HCT116 (cell line): ENCODE data around the gene CHL1. TPM values are rescaled to one million over a fixed set of nuclear protein-coding genes. Genes with fewer than 3 reads are reported as not detected.

Experiments used
- ATAC-seq: fragments of 200-7000 bp; cut with Tn5 transposase; 2 replicates; pipeline ENCODE4 v1.9.1; 2020; ENCODE audit warnings: mild to moderate bottlenecking, moderate library complexity
- BruUV-seq: library from RNA; stranded (reverse); fragments of 400-500 nt; replicated peaks from 2 replicates; lab custom pipeline; 2021; lab: Mats Ljungman, UMichigan
- CTCF ChIA-PET: fragments of 300-600 bp; sonication (Branson Sonifier 250); formaldehyde crosslinking; loops from one replicate; lab custom pipeline; 2021; ENCODE audit warnings: antibody characterized with exemption; lab: Charles Lee
- POLR2A ChIA-PET: fragments of 300-600, 350-600 bp; sonication (Branson Sonifier 250); formaldehyde crosslinking; loops from one replicate; lab custom pipeline; 2021; ENCODE audit warnings: antibody characterized with exemption; lab: Charles Lee
- RAD21 ChIA-PET, 2 experiments: fragments of 300-600 bp; sonication (Branson Sonifier 250); formaldehyde crosslinking; loops; one replicate each; lab custom pipeline; 2023; ENCODE audit warnings: low total read pairs in 2 of 2; ENCODE audit not compliant: uncharacterized antibody in 2 of 2, unreplicated experiment in 2 of 2, low non-redundant PET in 1 of 2; lab: Charles Lee
- DNase-seq: peaks from one replicate; pipeline ENCODE4 v3.0.0-alpha.2; 2010; ENCODE audit warnings: low read depth, low spot score
- H2AFZ ChIP-seq: fragments of 200-600 bp; shearing (Covaris generic), sonication (generic); 2 replicates; pipeline ENCODE4 v1.6.1; 2017; ENCODE audit warnings: low read depth, mixed run types, mixed read lengths, antibody characterized with exemption, low read length; ENCODE audit not compliant: poor library complexity, severe bottlenecking
- H3K27ac ChIP-seq: 2 replicates; pipeline ENCODE4 v1.5.1; 2012; ENCODE audit warnings: low read depth, low read length
- H3K27me3 ChIP-seq: fragments of 200-600 bp; sonication (generic); 2 replicates; pipeline ENCODE4 v1.6.1; 2016; ENCODE audit warnings: mixed run types, low read length, mixed read lengths; ENCODE audit not compliant: insufficient read depth
- H3K36me3 ChIP-seq, 2 experiments: fragments of 200-500 bp in 1 of 2; fragments of 200-600 bp in 1 of 2; sonication (Bioruptor generic) in 1 of 2; sonication (generic) in 1 of 2; 2 replicates each; pipeline versions ENCODE4 v1.5.1 to v1.6.1; 2014 to 2016; ENCODE audit warnings: low read length in 2 of 2, inconsistent platforms in 1 of 2, mixed read lengths in 1 of 2, mixed run types in 1 of 2; ENCODE audit not compliant: insufficient read depth in 2 of 2, control insufficient read depth in 1 of 2
- H3K4me1 ChIP-seq, 2 experiments: fragments of 200-600 bp in 1 of 2; sonication (generic) in 1 of 2; 2 replicates each; pipeline versions ENCODE4 v1.5.1 to v1.6.1; 2012 to 2017; ENCODE audit warnings: low read length in 2 of 2, inconsistent platforms in 1 of 2, mild to moderate bottlenecking in 1 of 2, mixed read lengths in 1 of 2, mixed run types in 1 of 2, moderate library complexity in 1 of 2; ENCODE audit not compliant: insufficient read depth in 2 of 2, control insufficient read depth in 1 of 2
- H3K4me2 ChIP-seq: fragments of 200-600 bp; sonication (generic); 2 replicates; pipeline ENCODE4 v1.6.1; 2017; ENCODE audit warnings: mixed run types, low read length, mixed read lengths
- H3K4me3 ChIP-seq, 2 experiments: fragments of 200-600 bp in 1 of 2; sonication (generic) in 1 of 2; replicated peaks in 1 of 2; 2 replicates each; pipeline ENCODE4 v1.5.1; 2011 to 2016; ENCODE audit warnings: low read length in 2 of 2, control low read depth in 1 of 2, low read depth in 1 of 2, mild to moderate bottlenecking in 1 of 2, mixed read lengths in 1 of 2, mixed run types in 1 of 2
- H3K79me2 ChIP-seq: fragments of 200-600 bp; sonication (generic); 2 replicates; pipeline ENCODE4 v1.6.1; 2017; ENCODE audit warnings: mild to moderate bottlenecking, mixed run types, low read length, moderate library complexity, mixed read lengths; ENCODE audit not compliant: insufficient read depth
- H3K9ac ChIP-seq: fragments of 200-600 bp; sonication (generic); 2 replicates; pipeline ENCODE4 v1.6.1; 2016; ENCODE audit warnings: low read length, mixed read lengths
- H3K9me2 ChIP-seq: fragments of 200-600 bp; sonication (generic), shearing (Covaris generic); 2 replicates; pipeline ENCODE4 v1.6.1; 2017; ENCODE audit warnings: mixed run types, mild to moderate bottlenecking, moderate library complexity; ENCODE audit not compliant: insufficient read depth
- H3K9me3 ChIP-seq, 2 experiments: fragments of 200-500 bp in 1 of 2; fragments of 200-600 bp in 1 of 2; sonication (Bioruptor generic) in 1 of 2; sonication (generic) in 1 of 2; 2 replicates each; pipeline ENCODE4 v1.6.1; 2014 to 2017; ENCODE audit warnings: low read length in 2 of 2, mixed read lengths in 2 of 2, inconsistent platforms in 1 of 2, low read depth in 1 of 2, mild to moderate bottlenecking in 1 of 2, mixed run types in 1 of 2, moderate library complexity in 1 of 2; ENCODE audit not compliant: control insufficient read depth in 1 of 2, insufficient read depth in 1 of 2
- H4K20me1 ChIP-seq: fragments of 200-600 bp; sonication (generic), shearing (Covaris generic); 2 replicates; pipeline ENCODE4 v1.6.1; 2017; ENCODE audit warnings: mixed run types, mild to moderate bottlenecking, moderate library complexity; ENCODE audit not compliant: insufficient read depth
- CEBPB ChIP-seq: IDR thresholded peaks from 2 replicates; pipeline ENCODE4 v1.6.1; 2012; ENCODE audit warnings: low read depth
- EGR1 ChIP-seq: IDR thresholded peaks from 2 replicates; pipeline ENCODE4 v1.6.1; 2012; ENCODE audit warnings: low read depth
- FOSL1 ChIP-seq: IDR thresholded peaks from 2 replicates; pipeline ENCODE4 v1.6.1; 2012; ENCODE audit warnings: low read depth
- JUND ChIP-seq: IDR thresholded peaks from 2 replicates; pipeline ENCODE4 v1.6.1; 2012
- POLR2A ChIP-seq: IDR thresholded peaks from 2 replicates; pipeline ENCODE4 v1.7.0; 2011; ENCODE audit warnings: borderline replicate concordance; ENCODE audit not compliant: insufficient read depth, insufficient read length; ENCODE audit errors: extremely low read depth
- SIN3A ChIP-seq: IDR thresholded peaks from 2 replicates; pipeline ENCODE4 v1.6.1; 2012; ENCODE audit warnings: low read depth
- TCF7L2 ChIP-seq: IDR thresholded peaks from 2 replicates; pipeline ENCODE4 v1.7.0; 2011; ENCODE audit warnings: borderline replicate concordance, inconsistent platforms; ENCODE audit not compliant: insufficient read depth, insufficient read length; ENCODE audit errors: extremely low read depth
- YY1 ChIP-seq: IDR thresholded peaks from 2 replicates; pipeline ENCODE4 v1.6.1; 2011; ENCODE audit warnings: low read length, low read depth, moderate library complexity, mild to moderate bottlenecking; ENCODE audit not compliant: insufficient replicate concordance; ENCODE audit errors: extremely low read depth
- ZFX ChIP-seq: fragments of 450-650 bp; IDR thresholded peaks from 2 replicates; pipeline ENCODE4 v1.6.1; 2017
- ZNF274 ChIP-seq: fragments of 200-500 bp; sonication (Bioruptor generic); IDR thresholded peaks from 2 replicates; pipeline ENCODE4 v1.6.1; 2014; ENCODE audit warnings: mild to moderate bottlenecking, low read depth, low read length, inconsistent platforms
- intact Hi-C: fragments of 100-400 bp; cut with micrococcal nuclease; formaldehyde crosslinking; loops from 2 replicates; pipeline ENCODE4 v1.10.0; 2022
- total RNA-seq: library from RNA; stranded (reverse); gene quantifications from one replicate; pipeline ENCODE4 v1.2.1, GENCODE V29; 2021; ENCODE audit not compliant: unreplicated experiment
- TF ChIP-seq, protein P1 (sequence below): IDR thresholded peaks from 2 replicates; pipeline ENCODE4 v1.6.1; 2012; ENCODE audit warnings: low read depth
- TF ChIP-seq, protein P2 (sequence below): IDR thresholded peaks from 2 replicates; pipeline ENCODE4 v1.6.1; 2012
- TF ChIP-seq, protein P3 (sequence below): IDR thresholded peaks from 2 replicates; pipeline ENCODE4 v1.6.1; 2011; ENCODE audit warnings: mild to moderate bottlenecking, low read length, moderate library complexity; ENCODE audit not compliant: insufficient replicate concordance; ENCODE audit errors: extremely low read depth

Gene CHL1
- total RNA-seq, 1 experiment from 2014 or later = not detected

DNA sequence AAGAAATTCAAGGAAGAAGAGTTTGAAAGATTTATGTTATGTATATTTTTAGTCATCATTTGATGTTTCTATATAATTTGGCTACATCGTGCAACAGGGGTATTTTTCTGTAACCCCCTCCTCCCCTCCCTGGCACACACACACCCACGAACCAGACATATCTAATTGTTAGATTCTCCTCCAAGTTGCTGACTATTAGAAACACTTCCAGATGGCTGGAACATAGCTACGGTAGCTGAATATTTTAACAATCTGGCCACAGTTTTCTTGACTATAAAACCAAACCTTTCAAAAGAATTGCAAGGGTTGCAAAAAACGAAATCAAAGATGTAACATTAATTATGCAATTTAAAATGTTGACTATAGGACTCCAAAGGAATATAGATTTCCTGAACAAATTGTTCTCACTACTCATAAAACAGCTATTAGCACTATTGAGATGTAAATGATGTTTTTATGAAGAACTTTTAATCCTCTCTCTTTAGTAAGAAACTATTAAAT, 154.4 kb downstream of the CHL1 start:
- TF ChIP-seq SIN3A = no peak
- no peak for TF ChIP-seq JUND
- TF ChIP-seq, protein P1, sequence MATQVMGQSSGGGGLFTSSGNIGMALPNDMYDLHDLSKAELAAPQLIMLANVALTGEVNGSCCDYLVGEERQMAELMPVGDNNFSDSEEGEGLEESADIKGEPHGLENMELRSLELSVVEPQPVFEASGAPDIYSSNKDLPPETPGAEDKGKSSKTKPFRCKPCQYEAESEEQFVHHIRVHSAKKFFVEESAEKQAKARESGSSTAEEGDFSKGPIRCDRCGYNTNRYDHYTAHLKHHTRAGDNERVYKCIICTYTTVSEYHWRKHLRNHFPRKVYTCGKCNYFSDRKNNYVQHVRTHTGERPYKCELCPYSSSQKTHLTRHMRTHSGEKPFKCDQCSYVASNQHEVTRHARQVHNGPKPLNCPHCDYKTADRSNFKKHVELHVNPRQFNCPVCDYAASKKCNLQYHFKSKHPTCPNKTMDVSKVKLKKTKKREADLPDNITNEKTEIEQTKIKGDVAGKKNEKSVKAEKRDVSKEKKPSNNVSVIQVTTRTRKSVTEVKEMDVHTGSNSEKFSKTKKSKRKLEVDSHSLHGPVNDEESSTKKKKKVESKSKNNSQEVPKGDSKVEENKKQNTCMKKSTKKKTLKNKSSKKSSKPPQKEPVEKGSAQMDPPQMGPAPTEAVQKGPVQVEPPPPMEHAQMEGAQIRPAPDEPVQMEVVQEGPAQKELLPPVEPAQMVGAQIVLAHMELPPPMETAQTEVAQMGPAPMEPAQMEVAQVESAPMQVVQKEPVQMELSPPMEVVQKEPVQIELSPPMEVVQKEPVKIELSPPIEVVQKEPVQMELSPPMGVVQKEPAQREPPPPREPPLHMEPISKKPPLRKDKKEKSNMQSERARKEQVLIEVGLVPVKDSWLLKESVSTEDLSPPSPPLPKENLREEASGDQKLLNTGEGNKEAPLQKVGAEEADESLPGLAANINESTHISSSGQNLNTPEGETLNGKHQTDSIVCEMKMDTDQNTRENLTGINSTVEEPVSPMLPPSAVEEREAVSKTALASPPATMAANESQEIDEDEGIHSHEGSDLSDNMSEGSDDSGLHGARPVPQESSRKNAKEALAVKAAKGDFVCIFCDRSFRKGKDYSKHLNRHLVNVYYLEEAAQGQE = no peak
- TF ChIP-seq, protein P2, sequence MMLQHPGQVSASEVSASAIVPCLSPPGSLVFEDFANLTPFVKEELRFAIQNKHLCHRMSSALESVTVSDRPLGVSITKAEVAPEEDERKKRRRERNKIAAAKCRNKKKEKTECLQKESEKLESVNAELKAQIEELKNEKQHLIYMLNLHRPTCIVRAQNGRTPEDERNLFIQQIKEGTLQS = no peak
- TF ChIP-seq, all 23 proteins: peak for 0

DNA sequence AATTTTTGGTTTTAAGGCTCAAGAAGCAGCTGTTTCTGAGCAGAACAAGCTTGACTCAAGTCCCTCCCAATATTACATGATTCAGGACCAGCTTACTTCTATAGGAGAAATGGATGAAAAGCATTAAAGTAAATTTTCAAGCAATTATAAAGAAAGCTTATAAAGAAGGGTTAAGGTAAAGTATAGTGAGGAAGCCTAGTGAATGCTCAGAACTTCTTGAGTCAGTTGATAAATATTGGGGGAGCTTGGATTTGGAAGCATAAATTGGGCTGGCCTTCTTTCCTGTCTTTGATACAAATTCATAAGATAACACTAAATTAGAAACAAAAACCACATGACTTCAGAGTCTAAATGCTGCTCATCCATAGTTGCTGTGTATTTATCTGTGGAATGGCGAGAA, 156.0 kb downstream of the CHL1 start:
- peaks cover 0 to 4% of the 10 kb centered on the region in 2 experiments; a peak in 2 of 4 replicates for H3K9me3 ChIP-seq
- no peak overlapping the region for H2AFZ ChIP-seq
- POLR2A ChIA-PET = no interaction called here
- DNase-seq = no peak
- CTCF ChIA-PET = no interaction called here
- no peaks in the 10 kb centered on the region for H3K79me2 ChIP-seq
- no peak for ATAC-seq
- no peak overlapping the region for H3K27ac ChIP-seq
- RAD21 ChIA-PET = no interaction called here
- no peaks in the 10 kb centered on the region for H3K4me1 ChIP-seq
- no TSS peak for BruUV-seq
- H3K9ac ChIP-seq = no peak overlapping the region
- intact Hi-C loops = no loop called here
- no peaks in the 10 kb centered on the region for H3K36me3 ChIP-seq
- H3K4me3 ChIP-seq = no peak overlapping the region
- H3K4me2 ChIP-seq = no peak overlapping the region
- TF ChIP-seq CEBPB (no peak), EGR1 (no peak), FOSL1 (no peak), YY1 (no peak), TCF7L2 (no peak), ZFX (no peak), POLR2A (no peak), JUND (no peak), ZNF274 (no peak)
- TF ChIP-seq, protein P3, sequence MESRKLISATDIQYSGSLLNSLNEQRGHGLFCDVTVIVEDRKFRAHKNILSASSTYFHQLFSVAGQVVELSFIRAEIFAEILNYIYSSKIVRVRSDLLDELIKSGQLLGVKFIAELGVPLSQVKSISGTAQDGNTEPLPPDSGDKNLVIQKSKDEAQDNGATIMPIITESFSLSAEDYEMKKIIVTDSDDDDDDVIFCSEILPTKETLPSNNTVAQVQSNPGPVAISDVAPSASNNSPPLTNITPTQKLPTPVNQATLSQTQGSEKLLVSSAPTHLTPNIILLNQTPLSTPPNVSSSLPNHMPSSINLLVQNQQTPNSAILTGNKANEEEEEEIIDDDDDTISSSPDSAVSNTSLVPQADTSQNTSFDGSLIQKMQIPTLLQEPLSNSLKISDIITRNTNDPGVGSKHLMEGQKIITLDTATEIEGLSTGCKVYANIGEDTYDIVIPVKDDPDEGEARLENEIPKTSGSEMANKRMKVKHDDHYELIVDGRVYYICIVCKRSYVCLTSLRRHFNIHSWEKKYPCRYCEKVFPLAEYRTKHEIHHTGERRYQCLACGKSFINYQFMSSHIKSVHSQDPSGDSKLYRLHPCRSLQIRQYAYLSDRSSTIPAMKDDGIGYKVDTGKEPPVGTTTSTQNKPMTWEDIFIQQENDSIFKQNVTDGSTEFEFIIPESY = no peak
- TF ChIP-seq, protein P2 = no peak
- TF ChIP-seq, all 23 proteins: peak for 0
- Histone ChIP-seq H3K27me3 (no peaks in the 10 kb centered on the region), H3K9me2 (no peaks in the 10 kb centered on the region), H4K20me1 (no peaks in the 10 kb centered on the region)

More for the DNA sequence above, 154.4 kb downstream of the CHL1 start:
- H2AFZ ChIP-seq = no peak overlapping the region
- POLR2A ChIA-PET = no interaction called here
- peaks cover 0 to 4% of the 10 kb centered on the region in 2 experiments; a peak in 2 of 4 replicates for H3K9me3 ChIP-seq
- intact Hi-C loops = no loop called here
- no peak overlapping the region for H3K4me2 ChIP-seq
- H3K79me2 ChIP-seq = no peaks in the 10 kb centered on the region
- no TSS peak for BruUV-seq
- H3K9ac ChIP-seq = no peak overlapping the region
- no peaks in the 10 kb centered on the region for H3K4me1 ChIP-seq
- no peaks in the 10 kb centered on the region for H4K20me1 ChIP-seq
- DNase-seq = no peak
- CTCF ChIA-PET = no interaction called here
- no peak overlapping the region for H3K27ac ChIP-seq
- H3K36me3 ChIP-seq = no peaks in the 10 kb centered on the region
- H3K4me3 ChIP-seq = no peak overlapping the region
- ATAC-seq = no peak
- H3K27me3 ChIP-seq = no peaks in the 10 kb centered on the region
- RAD21 ChIA-PET = no interaction called here
- no peaks in the 10 kb centered on the region for H3K9me2 ChIP-seq
